K562 (cell line): Measurements from ENCODE around the gene FRMPD1. TPM values are rescaled to one million over a fixed set of nuclear protein-coding genes. Genes with fewer than 3 reads are reported as not detected.
A peak's percentile ranks its signal among the peaks of the same experiment; 100 is the strongest.

Source experiments
- CBX3 ChIP-seq, 2 experiments: IDR thresholded peaks; 1 replicate in 1 of 2; 2 replicates in 1 of 2; pipeline ENCODE4 v1.6.1; 2012; ENCODE audit warnings: inconsistent platforms in 2 of 2, low read length in 2 of 2, borderline replicate concordance in 1 of 2, control low read depth in 1 of 2
- CREB3L1 ChIP-seq: fragments of 450-650 bp; IDR thresholded peaks from 2 replicates; pipeline ENCODE4 v1.6.1; 2014; ENCODE audit warnings: low read depth, mild to moderate bottlenecking, moderate library complexity, borderline replicate concordance
- ETS1 ChIP-seq: conservative IDR thresholded peaks from 2 replicates; pipeline ENCODE4 v1.6.1; 2011; ENCODE audit warnings: low read depth, mild to moderate bottlenecking, low read length; ENCODE audit not compliant: control insufficient read depth
- FIP1L1 ChIP-seq: fragments of 200-400 bp; formaldehyde crosslinking; IDR thresholded peaks from 2 replicates; pipeline ENCODE4 v1.6.1; 2018; ENCODE audit warnings: mild to moderate bottlenecking, low read depth, low read length; ENCODE audit not compliant: poor library complexity, severe bottlenecking
- FOS ChIP-seq: IDR thresholded peaks from 3 replicates; pipeline ENCODE4 v1.6.1; 2011; ENCODE audit not compliant: insufficient read length; ENCODE audit errors: extremely low read depth
- GMEB1 ChIP-seq: fragments of 250-450 bp; sonication (Bioruptor Pico); IDR thresholded peaks from 2 replicates; pipeline ENCODE4 v1.4.0; 2020; ENCODE audit warnings: mild to moderate bottlenecking
- MBD2 ChIP-seq: sonication (generic); IDR thresholded peaks from 2 replicates; pipeline ENCODE4 v1.6.1; 2016; ENCODE audit warnings: low read depth, borderline replicate concordance
- MLX ChIP-seq, 2 experiments: fragments of 450-650 bp in 1 of 2; sonication (generic) in 1 of 2; formaldehyde crosslinking; conservative IDR thresholded peaks; 2 replicates each; pipeline versions ENCODE4 v1.4.0 to v1.8.1; 2020 to 2022; ENCODE audit warnings: mild to moderate bottlenecking in 1 of 2, missing genetic modification reagents in 1 of 2
- PCBP1 ChIP-seq: fragments of 200-400 bp; formaldehyde crosslinking; IDR thresholded peaks from 2 replicates; pipeline ENCODE4 v1.6.1; 2018; ENCODE audit warnings: mild to moderate bottlenecking, low read depth, low read length; ENCODE audit not compliant: poor library complexity, severe bottlenecking
- SAFB ChIP-seq: fragments of 200-400 bp; formaldehyde crosslinking; IDR thresholded peaks from 2 replicates; pipeline ENCODE4 v1.6.1; 2017; ENCODE audit warnings: low read depth, low read length, borderline replicate concordance
- UBTF ChIP-seq, 2 experiments: IDR thresholded peaks; 2 replicates each; pipeline ENCODE4 v1.6.1; 2012; ENCODE audit warnings: improper control_type of control experiment in 2 of 2, low read depth in 2 of 2, low read length in 2 of 2, borderline replicate concordance in 1 of 2
- ZFP36 ChIP-seq: fragments of 150-350 bp; IDR thresholded peaks from 2 replicates; pipeline ENCODE4 v1.6.1; 2018; ENCODE audit warnings: low read length, low read depth; ENCODE audit not compliant: partially characterized antibody
- ZNF518B ChIP-seq: fragments of 250-450 bp; sonication (Bioruptor Pico); IDR thresholded peaks from 2 replicates; pipeline ENCODE4 v1.5.0; 2021; ENCODE audit warnings: mild to moderate bottlenecking, moderate library complexity
- polyA plus RNA-seq, 8 experiments: library from polyadenylated mRNA; depleted of rRNA in 4 of 8; stranded (reverse) in 5 of 8; unstranded in 3 of 8; fragments of >200 nt; fragmentation: Nextera tagmentation in 2 of 8; fragmentation: Illumina TruSeq in 1 of 8; extraction: Ambion mirVana in 2 of 8; extraction: Trizol in 1 of 8; gene quantifications; 2 replicates each; pipeline versions ENCODE4 v1.2.1 to v1.2.3, GENCODE V29; 2011 to 2014; ENCODE audit warnings: inconsistent platforms in 1 of 8, missing spikeins in 1 of 8
- total RNA-seq, 7 experiments: library from RNA; depleted of rRNA in 6 of 7; stranded (reverse); fragments of >200 nt in 6 of 7; fragmentation: Illumina TruSeq in 2 of 7; extraction: Trizol in 2 of 7; gene quantifications; 2 replicates each; pipeline versions ENCODE4 v1.2.1 to v1.2.3, GENCODE V29; 2011 to 2021; ENCODE audit warnings: low replicate concordance in 1 of 7

Gene FRMPD1
- total and polyA plus RNA-seq, 9 of the 15 experiments (the other 6 are each of a cell fraction or from before 2014, with no cell fraction given), result not detected

- peak; percentile 10; the same call in 1 of the 2 replicates for TF ChIP-seq GMEB1 (CRISPR knock-in tag)
- TF ChIP-seq FIP1L1, result peak; percentile 48
- no peak for TF ChIP-seq MLX (CRISPR knock-in tag; conservative IDR thresholded peaks at IDR 0.05)
- no peak for TF ChIP-seq FOS
- TF ChIP-seq CREB3L1, result peak; percentile 64; the same call in 1 of the 2 replicates
- peak; percentile 82 for TF ChIP-seq MBD2
- TF ChIP-seq ZFP36, result no peak
- TF ChIP-seq CBX3 (IDR thresholded peaks at IDR 0.05; ENCODE audit: borderline replicate concordance in 1 of 2, low read length in 2 of 2), result peak in 1 of 2 experiments; percentile 70; a peak in 1 of 3 replicates
- no peak for TF ChIP-seq ZNF518B (CRISPR knock-in tag)
- peak; percentile 87 for TF ChIP-seq ETS1
- TF ChIP-seq UBTF (IDR thresholded peaks at IDR 0.05; ENCODE audit: borderline replicate concordance in 1 of 2, low read depth in 2 of 2, low read length in 2 of 2), result peak; percentile 96 to 98
- TF ChIP-seq PCBP1, result peak; percentile 95
- TF ChIP-seq SAFB, result 0 out of 2 replicates have a peak, but pooled peaks have one; percentile 17
Measured at GRCh38 chr9:37784616-37785483, 134.1 kb downstream of the FRMPD1 start, which contains the start of gene EXOSC3 (continued).
